Activated CD4-positive, alpha-beta T cell treated with anti-CD3 and anti-CD28 coated beads, Interleukin-2, amount 10 ng/mL, durations not matched to agents 24 days and 14 days (primary cell): ENCODE measurements around the gene CRISPLD2. TPM values are rescaled to one million over a fixed set of nuclear protein-coding genes. Genes with fewer than 3 reads are reported as not detected.

Experiments
- DNase-seq: peaks from one replicate; pipeline ENCODE4 v3.0.0; 2022
- H3K27ac Mint-ChIP-seq: one replicate; pipeline ENCODE4 v1.8.0; 2022; ENCODE audit warnings: mild to moderate bottlenecking, mixed read lengths
- H3K27me3 Mint-ChIP-seq: one replicate; pipeline ENCODE4 v1.8.0; 2022; ENCODE audit warnings: mixed read lengths
- H3K36me3 Mint-ChIP-seq: one replicate; pipeline ENCODE4 v1.8.0; 2022; ENCODE audit warnings: low read depth, mild to moderate bottlenecking, mixed read lengths
- H3K4me1 Mint-ChIP-seq: one replicate; pipeline ENCODE4 v1.8.0; 2021; ENCODE audit warnings: mixed read lengths
- H3K4me3 Mint-ChIP-seq: one replicate; pipeline ENCODE4 v1.8.0; 2022; ENCODE audit warnings: mild to moderate bottlenecking, moderate library complexity, mixed read lengths
- H3K9me3 Mint-ChIP-seq: one replicate; pipeline ENCODE4 v1.8.0; 2021; ENCODE audit warnings: mixed read lengths
- intact Hi-C: fragments of 100-400 bp; cut with micrococcal nuclease; formaldehyde crosslinking; loops from one replicate; pipeline ENCODE4 v1.15.1; 2023
- total RNA-seq: library from RNA; stranded (reverse); gene quantifications from 2 replicates; pipeline ENCODE4 v1.2.3, GENCODE V29; 2022

CRISPLD2 gene
- total RNA-seq, 1 donor from 2014 or later = 0.19 TPM

- DNase-seq = no peak
- no peaks in the 10 kb centered on the region for H3K9me3 Mint-ChIP-seq
- no peaks in the 10 kb centered on the region for H3K36me3 Mint-ChIP-seq
- no peak overlapping the region for H3K27ac Mint-ChIP-seq
- intact Hi-C loops = no loop called here
- no peak overlapping the region for H3K4me3 Mint-ChIP-seq
- H3K27me3 Mint-ChIP-seq = peaks cover 2% of the 10 kb centered on the region
- H3K4me1 Mint-ChIP-seq = no peaks in the 10 kb centered on the region
Measured at GRCh38 chr16:84876873-84877606, 57.3 kb downstream of the CRISPLD2 start.

- H3K4me1 Mint-ChIP-seq = no peaks in the 10 kb centered on the region
- H3K9me3 Mint-ChIP-seq = no peaks in the 10 kb centered on the region
- H3K27me3 Mint-ChIP-seq = peaks cover 7% of the 10 kb centered on the region
- intact Hi-C loops = no loop called here
- no peak overlapping the region for H3K27ac Mint-ChIP-seq
- no peak for DNase-seq
- no peak overlapping the region for H3K4me3 Mint-ChIP-seq
- no peaks in the 10 kb centered on the region for H3K36me3 Mint-ChIP-seq
Measured at GRCh38 chr16:84878770-84879169, 59.0 kb downstream of the CRISPLD2 start.

DNA sequence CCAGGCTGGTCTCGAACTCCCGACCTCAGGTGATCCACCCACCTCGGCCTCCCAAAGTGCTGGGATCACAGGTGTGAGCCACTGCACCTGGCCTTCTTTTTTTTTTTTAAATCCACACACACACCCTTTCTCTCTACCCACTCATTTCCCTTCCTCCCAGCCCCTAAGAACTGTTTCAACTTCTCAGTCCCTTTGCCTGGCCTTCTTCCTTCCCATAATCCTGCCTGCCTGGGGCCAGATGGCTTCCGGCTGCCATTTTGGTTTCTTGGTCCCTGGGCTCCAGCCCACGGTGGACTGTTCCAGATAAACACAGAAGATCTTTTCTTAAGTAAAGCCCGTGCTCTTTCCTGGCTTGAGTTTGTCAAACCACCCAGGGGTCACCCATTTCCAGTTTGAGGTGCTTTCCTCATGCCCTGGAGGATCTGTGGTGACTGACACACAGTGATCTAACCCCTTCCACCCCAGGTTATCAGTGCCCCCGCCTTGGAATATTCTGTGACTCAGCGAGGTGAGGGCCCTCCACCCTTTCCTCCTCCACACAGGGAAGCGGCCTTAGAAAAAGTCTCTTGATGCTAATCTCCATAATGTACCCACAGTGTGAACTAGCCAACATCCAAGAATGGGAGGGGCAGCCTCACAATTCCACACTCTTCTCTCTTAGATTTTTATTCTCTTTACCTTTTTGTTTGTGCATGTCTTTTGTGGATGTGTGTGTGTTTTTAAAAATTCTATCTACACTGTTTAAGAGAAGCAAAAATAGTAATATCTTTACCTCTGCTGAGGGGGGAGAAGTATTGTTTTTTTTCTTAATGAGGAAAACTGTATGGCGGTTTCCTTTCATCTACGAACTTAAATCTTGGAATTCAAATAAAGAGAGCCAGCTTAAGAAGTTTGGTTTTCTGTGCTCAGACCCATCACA, 60.0 kb downstream of the CRISPLD2 start:
- peaks cover 9% of the 10 kb centered on the region for H3K27me3 Mint-ChIP-seq
- H3K4me1 Mint-ChIP-seq = no peaks in the 10 kb centered on the region
- no peak for DNase-seq
- no peak overlapping the region for H3K27ac Mint-ChIP-seq
- no peaks in the 10 kb centered on the region for H3K36me3 Mint-ChIP-seq
- intact Hi-C loops = no loop called here
- no peak overlapping the region for H3K4me3 Mint-ChIP-seq
- H3K9me3 Mint-ChIP-seq = no peaks in the 10 kb centered on the region

GRCh38 chr16:84881702-84882521, 62.1 kb downstream of the CRISPLD2 start:
- Mint-ChIP-seq H3K4me1 (no peaks in the 10 kb centered on the region), H3K9me3 (no peaks in the 10 kb centered on the region), H3K4me3 (no peak overlapping the region), H3K27ac (no peak overlapping the region), H3K36me3 (no peaks in the 10 kb centered on the region), H3K27me3 (peaks cover 18% of the 10 kb centered on the region)
- no peak for DNase-seq
- intact Hi-C loops = no loop called here

GRCh38 chr16:84883301-84883700, 63.5 kb downstream of the CRISPLD2 start:
- Mint-ChIP-seq H3K27ac (no peak overlapping the region), H3K9me3 (no peaks in the 10 kb centered on the region)
- intact Hi-C loops = no loop called here

GRCh38 chr16:84884246-84884595, 64.4 kb downstream of the CRISPLD2 start:
- Mint-ChIP-seq H3K4me1 (no peaks in the 10 kb centered on the region), H3K36me3 (no peaks in the 10 kb centered on the region), H3K27me3 (peaks cover 18% of the 10 kb centered on the region), H3K4me3 (no peak overlapping the region), H3K9me3 (no peaks in the 10 kb centered on the region), H3K27ac (no peak overlapping the region)
- no peak for DNase-seq
- intact Hi-C loops = no loop called here

More at GRCh38 chr16:84883301-84883700, 63.5 kb downstream of the CRISPLD2 start:
- DNase-seq = no peak
- Mint-ChIP-seq H3K4me1 (no peaks in the 10 kb centered on the region), H3K36me3 (no peaks in the 10 kb centered on the region), H3K4me3 (no peak overlapping the region), H3K27me3 (peaks cover 18% of the 10 kb centered on the region)

- Mint-ChIP-seq H3K9me3 (no peaks in the 10 kb centered on the region), H3K4me3 (no peak overlapping the region), H3K36me3 (no peaks in the 10 kb centered on the region), H3K27ac (no peak overlapping the region), H3K4me1 (no peaks in the 10 kb centered on the region), H3K27me3 (peaks cover 18% of the 10 kb centered on the region)
- no peak for DNase-seq
- intact Hi-C loops = no loop called here
Measured at GRCh38 chr16:84884596-84885341, 65.0 kb downstream of the CRISPLD2 start.

GRCh38 chr16:84885342-84885910, 65.6 kb downstream of the CRISPLD2 start:
- no peaks in the 10 kb centered on the region for H3K4me1 Mint-ChIP-seq
- H3K9me3 Mint-ChIP-seq = no peaks in the 10 kb centered on the region
- no peak overlapping the region for H3K4me3 Mint-ChIP-seq
- H3K27ac Mint-ChIP-seq = no peak overlapping the region
- H3K36me3 Mint-ChIP-seq = no peaks in the 10 kb centered on the region
- intact Hi-C loops = no loop called here
- peaks cover 18% of the 10 kb centered on the region for H3K27me3 Mint-ChIP-seq
- DNase-seq = no peak

- Mint-ChIP-seq H3K27me3 (peaks cover 17% of the 10 kb centered on the region), H3K9me3 (no peaks in the 10 kb centered on the region), H3K4me3 (no peak overlapping the region), H3K36me3 (no peaks in the 10 kb centered on the region), H3K4me1 (no peaks in the 10 kb centered on the region), H3K27ac (no peak overlapping the region)
- intact Hi-C loops = no loop called here
- DNase-seq = no peak
Measured at GRCh38 chr16:84886497-84887090, 66.8 kb downstream of the CRISPLD2 start.

- no peaks in the 10 kb centered on the region for H3K36me3 Mint-ChIP-seq
- DNase-seq = no peak
- H3K4me1 Mint-ChIP-seq = no peaks in the 10 kb centered on the region
- intact Hi-C loops = no loop called here
- H3K27me3 Mint-ChIP-seq = peaks cover 17% of the 10 kb centered on the region
- H3K9me3 Mint-ChIP-seq = no peaks in the 10 kb centered on the region
- H3K4me3 Mint-ChIP-seq = no peak overlapping the region
- no peak overlapping the region for H3K27ac Mint-ChIP-seq
Measured at GRCh38 chr16:84887207-84887606, 67.4 kb downstream of the CRISPLD2 start.

DNA sequence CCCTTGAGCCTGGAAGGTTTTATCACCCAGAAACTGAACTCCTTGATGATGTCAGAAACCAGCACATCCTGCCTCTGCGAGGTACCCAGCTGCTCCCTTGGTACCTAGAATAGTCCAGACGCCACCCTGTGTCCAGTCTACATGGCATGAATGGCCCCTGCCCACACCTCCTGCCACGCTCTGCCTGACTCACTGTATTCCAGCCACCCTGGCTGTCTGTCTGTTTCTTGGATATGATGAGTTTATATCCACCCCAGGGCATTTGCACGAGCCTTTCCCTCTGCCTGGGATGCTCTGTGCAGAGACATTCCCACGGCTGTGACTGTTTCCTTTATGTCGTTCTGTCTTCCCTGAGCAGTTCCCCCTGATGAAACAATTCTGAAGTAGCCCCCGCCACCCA, 68.7 kb downstream of the CRISPLD2 start:
- no peak overlapping the region for H3K4me3 Mint-ChIP-seq
- no peaks in the 10 kb centered on the region for H3K4me1 Mint-ChIP-seq
- H3K36me3 Mint-ChIP-seq = no peaks in the 10 kb centered on the region
- no peaks in the 10 kb centered on the region for H3K9me3 Mint-ChIP-seq
- intact Hi-C loops = no loop called here
- H3K27ac Mint-ChIP-seq = no peak overlapping the region
- DNase-seq = no peak
- H3K27me3 Mint-ChIP-seq = peaks cover 11% of the 10 kb centered on the region

DNA sequence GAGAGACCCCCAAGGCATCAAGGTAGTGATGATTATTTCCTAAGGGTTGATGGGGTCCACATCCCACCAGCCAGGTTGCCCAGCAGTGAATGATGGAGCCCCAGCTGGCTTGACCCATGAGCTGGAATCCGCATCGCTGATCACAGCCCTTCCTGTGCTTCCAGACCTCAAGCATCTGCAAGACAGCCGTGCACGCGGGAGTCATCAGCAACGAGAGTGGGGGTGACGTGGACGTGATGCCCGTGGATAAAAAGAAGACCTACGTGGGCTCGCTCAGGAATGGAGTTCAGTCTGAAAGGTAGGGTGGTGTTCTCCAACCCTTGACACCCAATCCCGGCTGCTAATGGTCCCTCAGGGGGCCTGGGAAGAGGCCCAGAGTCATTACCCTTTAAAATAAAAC, 69.3 kb downstream of the CRISPLD2 start:
- Mint-ChIP-seq H3K9me3 (no peaks in the 10 kb centered on the region), H3K36me3 (no peaks in the 10 kb centered on the region), H3K27me3 (peaks cover 11% of the 10 kb centered on the region), H3K4me3 (no peak overlapping the region), H3K4me1 (no peaks in the 10 kb centered on the region), H3K27ac (no peak overlapping the region)
- DNase-seq = no peak
- intact Hi-C loops = no loop called here

DNA sequence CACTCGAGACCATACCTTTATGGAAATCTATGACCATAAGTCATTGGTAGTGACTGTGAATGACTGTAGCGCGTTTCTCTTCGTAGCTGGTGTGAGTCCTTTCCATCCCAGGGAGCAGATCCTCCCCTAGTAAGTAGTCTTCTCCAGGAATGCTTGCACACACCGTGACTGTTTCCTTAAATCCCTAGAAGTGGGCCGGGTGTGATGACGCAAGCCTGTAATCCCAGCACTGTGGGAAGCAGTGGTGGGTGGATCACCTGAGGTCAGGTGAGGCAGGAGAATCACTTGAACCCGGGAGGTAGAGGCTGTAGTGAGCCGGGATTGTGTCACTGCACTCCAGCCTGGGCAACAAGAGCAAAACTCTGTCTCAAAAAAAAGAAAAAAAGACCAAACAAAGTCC, 70.6 kb downstream of the CRISPLD2 start:
- Mint-ChIP-seq H3K9me3 (no peaks in the 10 kb centered on the region), H3K4me1 (no peaks in the 10 kb centered on the region), H3K27ac (no peak overlapping the region), H3K36me3 (no peaks in the 10 kb centered on the region), H3K27me3 (peaks cover 4% of the 10 kb centered on the region), H3K4me3 (no peak overlapping the region)
- DNase-seq = no peak
- intact Hi-C loops = no loop called here
